SK-N-SH treated with all-trans-retinoic acid at 6 μM for 48 hours (cell line): ENCODE results near the gene CACTIN.

Source experiments
- ATAC-seq: fragments of 200-7000 bp; cut with Tn5 transposase; 3 replicates; pipeline ENCODE4 v1.9.1; 2020; ENCODE audit warnings: mild to moderate bottlenecking, moderate library complexity
- ARNTL ChIP-seq: fragments of 450-650 bp; formaldehyde crosslinking; IDR thresholded peaks from 2 replicates; pipeline ENCODE4 v1.5.0; 2020; ENCODE audit warnings: low read depth, mild to moderate bottlenecking, moderate library complexity, borderline replicate concordance
- BACH2 ChIP-seq: fragments of 250-450 bp; sonication (Bioruptor Pico); IDR thresholded peaks from 2 replicates; pipeline ENCODE4 v1.9.0; 2021; ENCODE audit warnings: mild to moderate bottlenecking, borderline replicate concordance
- CREB5 ChIP-seq: fragments of 250-450 bp; sonication (Bioruptor Pico); IDR thresholded peaks from 2 replicates; pipeline ENCODE4 v1.5.1; 2020; ENCODE audit warnings: low read depth, mild to moderate bottlenecking, moderate library complexity
- ESRRG ChIP-seq: fragments of 250-450 bp; sonication (Bioruptor Pico); IDR thresholded peaks from 2 replicates; pipeline ENCODE4 v1.6.1; 2021; ENCODE audit warnings: mild to moderate bottlenecking
- GLIS3 ChIP-seq: fragments of 250-450 bp; sonication (Bioruptor Pico); IDR thresholded peaks from 2 replicates; pipeline ENCODE4 v1.5.0; 2020; ENCODE audit warnings: mild to moderate bottlenecking, moderate library complexity
- OSR1 ChIP-seq: fragments of 250-450 bp; sonication (Bioruptor Pico); IDR thresholded peaks from 2 replicates; pipeline ENCODE4 v1.8.0; 2022; ENCODE audit warnings: moderate library complexity, mild to moderate bottlenecking, inconsistent platforms
- PATZ1 ChIP-seq: fragments of 250-450 bp; sonication (Bioruptor Pico); IDR thresholded peaks from 2 replicates; pipeline ENCODE4 v1.8.0; 2020; ENCODE audit warnings: mild to moderate bottlenecking, moderate library complexity, borderline replicate concordance
- PPARA ChIP-seq: fragments of 250-450 bp; sonication (Bioruptor Pico); IDR thresholded peaks from 2 replicates; pipeline ENCODE4 v1.5.0; 2020; ENCODE audit warnings: mild to moderate bottlenecking, borderline replicate concordance
- RARB ChIP-seq: fragments of 250-450 bp; sonication (Bioruptor Pico); IDR thresholded peaks from 2 replicates; pipeline ENCODE4 v1.8.0; 2021; ENCODE audit warnings: mild to moderate bottlenecking, moderate library complexity
- SNAI2 ChIP-seq: fragments of 250-450 bp; sonication (Bioruptor Pico); IDR thresholded peaks from 2 replicates; pipeline ENCODE4 v1.5.0; 2020; ENCODE audit warnings: mild to moderate bottlenecking, moderate library complexity
- TSHZ2 ChIP-seq: fragments of 250-450 bp; sonication (Bioruptor Pico); IDR thresholded peaks from 2 replicates; pipeline ENCODE4 v1.5.0; 2020; ENCODE audit warnings: mild to moderate bottlenecking, moderate library complexity
- ZC3H10 ChIP-seq: fragments of 250-450 bp; sonication (Bioruptor Pico); IDR thresholded peaks from 2 replicates; pipeline ENCODE4 v1.5.1; 2021; ENCODE audit warnings: mild to moderate bottlenecking, moderate library complexity
- ZFP3 ChIP-seq: fragments of 250-450 bp; sonication (Bioruptor Pico); IDR thresholded peaks from 2 replicates; pipeline ENCODE4 v1.5.0; 2020; ENCODE audit warnings: mild to moderate bottlenecking, moderate library complexity
- ZNF565 ChIP-seq: fragments of 450-650 bp; formaldehyde crosslinking; conservative IDR thresholded peaks from 2 replicates; pipeline ENCODE4 v1.5.0; 2020; ENCODE audit warnings: low read depth, mild to moderate bottlenecking, moderate library complexity
- ZNF70 ChIP-seq: fragments of 450-650 bp; formaldehyde crosslinking; IDR thresholded peaks from 2 replicates; pipeline ENCODE4 v1.5.0; 2020; ENCODE audit warnings: mild to moderate bottlenecking, moderate library complexity
- TF ChIP-seq, protein P1 (sequence below): fragments of 250-450 bp; sonication (Bioruptor Pico); IDR thresholded peaks from 2 replicates; pipeline ENCODE4 v1.8.0; 2021; ENCODE audit warnings: low read depth, mild to moderate bottlenecking, moderate library complexity, borderline replicate concordance

The CACTIN gene

DNA sequence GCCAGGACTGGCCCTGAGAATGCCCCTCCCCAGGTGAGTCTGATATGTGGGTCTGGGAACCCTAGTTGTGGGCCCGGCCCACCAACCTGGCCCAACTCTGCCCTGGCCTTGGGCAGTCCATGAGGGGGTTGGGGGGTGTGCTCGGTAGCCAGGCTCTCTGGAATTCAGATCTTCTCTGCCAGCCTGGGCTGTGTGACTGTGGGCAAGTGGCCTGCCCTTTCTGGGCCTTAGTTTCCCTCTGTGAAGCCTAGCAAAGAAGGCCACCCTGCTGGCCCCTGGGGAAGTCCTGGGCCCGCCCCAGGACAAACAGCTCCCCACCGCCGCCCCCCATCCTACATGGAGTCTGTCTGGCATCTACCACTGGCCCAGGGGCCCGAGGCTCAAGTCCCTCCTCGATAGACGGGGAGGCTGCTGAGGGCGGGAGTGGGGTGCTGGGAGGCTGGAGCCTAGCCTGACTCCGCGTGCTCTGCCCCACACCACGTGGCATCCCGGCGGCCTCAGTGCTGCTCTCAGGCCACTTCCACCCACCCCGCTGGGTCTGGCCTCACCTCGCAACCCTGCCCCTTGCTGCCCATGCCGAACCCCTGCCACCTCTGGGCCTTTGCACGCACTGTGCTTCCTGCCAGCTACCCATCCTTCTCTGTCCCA, 11.6 kb downstream of the CACTIN start (continued):
- TF ChIP-seq PATZ1 (CRISPR knock-in tag) = no peak
- TF ChIP-seq, protein P1, sequence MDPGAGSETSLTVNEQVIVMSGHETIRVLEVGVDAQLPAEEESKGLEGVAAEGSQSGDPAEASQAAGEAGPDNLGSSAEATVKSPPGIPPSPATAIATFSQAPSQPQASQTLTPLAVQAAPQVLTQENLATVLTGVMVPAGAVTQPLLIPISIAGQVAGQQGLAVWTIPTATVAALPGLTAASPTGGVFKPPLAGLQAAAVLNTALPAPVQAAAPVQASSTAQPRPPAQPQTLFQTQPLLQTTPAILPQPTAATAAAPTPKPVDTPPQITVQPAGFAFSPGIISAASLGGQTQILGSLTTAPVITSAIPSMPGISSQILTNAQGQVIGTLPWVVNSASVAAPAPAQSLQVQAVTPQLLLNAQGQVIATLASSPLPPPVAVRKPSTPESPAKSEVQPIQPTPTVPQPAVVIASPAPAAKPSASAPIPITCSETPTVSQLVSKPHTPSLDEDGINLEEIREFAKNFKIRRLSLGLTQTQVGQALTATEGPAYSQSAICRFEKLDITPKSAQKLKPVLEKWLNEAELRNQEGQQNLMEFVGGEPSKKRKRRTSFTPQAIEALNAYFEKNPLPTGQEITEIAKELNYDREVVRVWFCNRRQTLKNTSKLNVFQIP (CRISPR knock-in tag) = no peak

GRCh38 chr19:3613818-3614661, 12.6 kb downstream of the CACTIN start:
- ATAC-seq = no peak
- no peak for TF ChIP-seq RARB
- TF ChIP-seq ZC3H10 (CRISPR knock-in tag) = no peak
- no peak for TF ChIP-seq OSR1 (CRISPR knock-in tag)
- TF ChIP-seq PATZ1 (CRISPR knock-in tag) = no peak
- TF ChIP-seq SNAI2 = no peak
- no peak for TF ChIP-seq ARNTL (CRISPR knock-in tag)

DNA sequence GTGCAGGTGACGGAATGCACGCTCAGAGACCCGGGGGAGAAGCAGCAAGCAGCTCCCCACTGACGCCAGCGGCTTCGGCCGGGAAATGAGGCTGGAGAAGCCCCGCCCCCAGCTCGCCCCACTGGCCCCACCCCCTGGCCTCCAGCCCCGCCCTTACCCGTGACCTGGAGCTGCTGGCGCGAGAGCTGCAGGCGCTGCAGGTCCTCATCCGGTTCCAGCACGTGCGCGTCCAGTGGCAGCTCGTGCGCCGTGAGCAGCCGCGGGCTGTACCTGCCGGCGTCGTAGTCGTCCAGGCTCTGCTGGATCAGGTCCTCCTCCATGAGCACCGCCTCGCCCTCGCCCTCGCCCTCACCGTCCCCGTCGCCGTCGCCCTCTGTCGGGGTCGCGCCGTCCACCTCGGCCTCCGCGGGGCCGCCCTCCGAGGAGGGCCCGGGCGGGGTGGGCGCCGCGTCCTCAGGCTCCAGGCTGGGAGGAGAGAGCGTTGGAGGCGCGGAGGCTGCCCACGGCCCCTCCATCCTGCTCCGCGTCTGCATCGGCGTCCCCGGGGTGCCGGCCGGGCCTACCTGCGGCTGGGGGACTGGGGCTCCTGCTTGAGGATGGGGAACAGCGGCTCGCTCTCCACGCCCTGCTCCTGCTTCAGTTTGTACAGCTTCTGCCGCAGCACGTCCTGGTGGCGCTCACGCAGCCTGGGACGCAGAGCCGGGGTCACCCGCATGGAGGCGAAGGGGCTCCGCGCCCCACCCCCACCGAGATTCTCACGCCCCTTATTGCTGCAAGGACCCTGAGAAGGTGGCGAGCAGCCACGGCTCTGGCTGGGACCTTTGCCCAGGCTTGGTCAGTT, 13.5 kb downstream of the CACTIN start:
- ATAC-seq = no peak
- TF ChIP-seq ZFP3 (CRISPR knock-in tag) (no peak), ZNF565 (no peak), ZNF70 (CRISPR knock-in tag) (no peak), GLIS3 (no peak), ARNTL (CRISPR knock-in tag) (no peak), BACH2 (CRISPR knock-in tag) (no peak), ESRRG (CRISPR knock-in tag) (no peak), CREB5 (no peak), RARB (no peak)

GRCh38 chr19:3612330-3612729, 14.3 kb downstream of the CACTIN start:
- TF ChIP-seq ZC3H10 (CRISPR knock-in tag) (no peak), OSR1 (CRISPR knock-in tag) (no peak), PPARA (CRISPR knock-in tag) (no peak), BACH2 (CRISPR knock-in tag) (no peak), GLIS3 (no peak), TSHZ2 (CRISPR knock-in tag) (no peak), ZNF70 (CRISPR knock-in tag) (no peak), ARNTL (CRISPR knock-in tag) (no peak), ZFP3 (CRISPR knock-in tag) (no peak), ESRRG (CRISPR knock-in tag) (no peak)
- TF ChIP-seq, protein P1 (CRISPR knock-in tag) = no peak
- ATAC-seq = no peak
